GM03348 (cell line): ENCODE results near the gene TMEM39B.
A peak's percentile ranks its signal among the peaks of the same experiment; 100 is the strongest.
"Not testable (repeated sequence)": the region's sequence is repeated elsewhere in the genome, so short reads cannot be mapped to it uniquely, and the experiment has no call there.

Experiments used
- DNase-seq: peaks from one replicate; pipeline ENCODE4 v3.0.0; 2012; ENCODE audit warnings: low spot score

Gene TMEM39B

GRCh38 chr1:32068957-32069588, 3.7 kb upstream of the TMEM39B start:
- peak; percentile 70 for DNase-seq

DNA sequence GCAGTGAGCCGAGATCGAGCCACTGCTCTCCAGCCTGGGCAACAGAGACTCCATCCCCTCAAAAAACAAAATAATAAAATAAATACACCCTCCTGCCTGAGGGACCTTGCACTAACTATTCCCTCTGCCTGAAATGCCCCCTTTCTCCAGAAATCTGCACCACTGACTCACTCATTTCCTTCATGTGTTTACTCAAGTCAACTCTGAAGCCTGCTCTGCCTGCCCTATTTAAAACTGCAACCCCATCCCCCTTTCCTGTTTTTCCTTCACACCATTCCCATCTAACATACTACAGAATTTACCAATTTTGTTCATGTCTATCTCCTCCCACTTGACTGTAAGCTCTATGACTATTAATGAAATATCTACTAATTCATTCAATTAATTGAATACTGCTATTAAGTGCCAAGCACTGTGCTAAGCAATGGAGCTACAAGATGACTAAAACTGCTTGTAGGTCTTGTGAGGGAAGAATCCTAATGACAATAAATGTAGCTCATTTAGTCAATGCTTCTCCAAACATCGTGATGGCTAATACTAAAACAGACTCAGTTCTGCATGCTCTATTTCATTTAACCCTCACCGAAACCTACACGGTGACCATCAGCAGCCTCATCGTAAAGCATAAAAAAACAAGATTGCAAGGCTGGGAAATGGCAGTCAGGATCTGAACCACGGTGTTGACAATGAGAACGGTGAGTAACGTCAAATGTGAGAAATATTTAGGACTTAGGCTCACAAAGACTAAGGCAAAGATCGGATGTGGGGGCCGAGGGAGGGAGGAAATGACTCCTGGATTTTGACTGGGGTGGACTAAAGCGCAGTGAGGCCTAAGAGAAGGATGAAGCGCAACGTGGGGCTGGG, 749 bp upstream of the TMEM39B start:
- peak; percentile 36 for DNase-seq

DNA sequence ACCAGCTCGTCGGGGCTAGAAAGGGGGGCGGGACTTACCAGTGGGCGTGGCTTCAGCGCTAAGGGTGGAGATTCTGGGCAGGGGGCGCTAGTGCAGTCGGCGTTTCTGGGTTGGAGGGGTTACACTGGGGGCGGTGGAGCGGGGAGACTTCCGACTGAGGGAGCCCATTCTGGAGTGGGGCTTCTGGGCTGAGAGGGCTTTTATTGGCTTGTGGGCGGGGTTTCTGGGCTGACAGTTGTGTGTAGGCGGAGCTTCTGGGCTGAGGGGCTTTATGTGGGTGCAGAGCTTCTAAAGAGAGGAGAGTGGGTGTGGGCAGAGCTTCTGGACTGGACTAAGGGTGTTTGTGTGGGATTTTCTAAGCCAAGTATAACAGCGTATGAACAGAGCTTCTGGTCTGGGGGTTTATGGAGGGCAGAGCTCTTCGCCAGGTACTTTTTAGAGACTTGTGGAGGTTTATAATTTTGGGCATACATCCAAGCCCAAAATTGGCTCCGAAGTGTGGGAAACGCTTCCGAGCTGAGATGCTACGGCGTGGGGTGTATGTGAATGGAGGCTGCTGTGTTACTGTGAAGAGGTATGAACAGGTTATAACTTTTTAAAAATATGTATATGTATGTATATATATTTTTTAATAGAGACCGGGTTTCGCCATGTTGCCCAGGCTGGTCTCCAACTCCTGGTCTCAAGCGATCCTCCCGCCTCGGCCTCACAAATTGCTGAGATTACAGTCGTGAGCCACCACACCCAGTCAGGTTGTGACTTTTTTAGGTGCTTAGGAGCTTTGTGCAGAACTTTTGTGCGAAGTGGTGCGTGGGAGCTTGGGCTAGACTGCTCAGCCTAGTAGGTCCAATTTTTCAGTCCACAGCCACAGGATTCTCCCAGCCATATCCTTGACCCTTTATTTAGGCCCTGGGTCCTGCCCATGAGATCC, 825 bp downstream of the TMEM39B start:
- DNase-seq: no peak

DNA sequence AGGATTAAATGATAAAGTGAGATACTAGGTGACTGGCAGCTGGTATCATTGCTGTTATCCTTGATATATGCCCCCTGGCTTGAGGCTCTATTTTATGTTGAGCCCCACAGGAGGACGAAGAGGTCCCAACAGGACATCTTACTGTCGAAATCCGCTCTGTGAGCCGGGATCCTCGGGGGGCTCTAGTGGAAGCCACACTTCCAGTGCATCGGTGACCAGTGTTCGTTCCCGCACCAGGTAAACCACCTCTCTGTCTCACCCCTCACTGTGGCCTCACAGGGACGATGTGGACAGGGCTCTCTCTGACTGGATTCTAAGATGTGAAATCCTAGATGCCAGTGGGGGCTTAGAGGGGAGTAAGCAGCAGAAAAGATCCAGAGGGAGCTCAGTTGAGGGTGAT, 2.1 kb downstream of the TMEM39B start:
- DNase-seq: no peak

DNA sequence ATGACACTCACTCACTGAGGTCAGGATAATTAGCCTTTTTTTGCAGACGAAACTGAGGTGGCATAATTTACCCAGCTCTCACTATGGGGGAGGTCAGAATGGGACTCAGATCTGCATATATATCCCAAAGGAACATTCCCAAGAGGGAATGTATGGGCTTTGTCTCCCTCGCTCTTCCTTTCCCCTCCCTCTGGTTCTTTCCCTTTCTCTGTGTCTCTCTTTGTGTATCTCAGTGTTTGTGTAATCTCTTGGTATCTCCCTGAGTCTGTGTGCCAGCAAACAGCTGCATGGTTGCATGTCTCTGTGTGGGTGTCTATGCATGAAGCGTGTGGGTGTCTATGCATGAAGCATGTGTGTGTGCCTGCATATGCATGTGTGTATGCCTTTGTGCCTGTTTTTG, 4.7 kb downstream of the TMEM39B start:
- no peak for DNase-seq

DNA sequence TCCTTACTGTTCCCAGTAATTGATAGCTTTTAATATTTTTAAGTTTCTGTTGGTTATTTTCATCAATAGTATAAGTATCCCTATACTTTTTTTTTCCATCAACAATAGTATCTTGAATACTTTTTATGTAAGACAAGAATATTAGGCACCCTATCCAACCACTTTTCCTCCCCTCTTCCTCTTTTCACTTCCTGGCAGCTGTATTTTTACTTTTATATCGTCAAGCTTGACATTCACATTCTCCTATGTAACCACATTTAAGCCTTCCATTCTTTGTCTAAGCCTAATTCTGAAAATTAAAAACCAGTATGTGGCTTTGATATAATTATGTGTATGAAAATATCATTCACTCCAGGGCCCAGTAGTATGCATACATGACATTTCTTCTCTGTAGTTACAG, 9.3 kb downstream of the TMEM39B start:
- DNase-seq: no peak

- DNase-seq: not testable (repeated sequence)
Observed at GRCh38 chr1:32086381-32086780, 13.6 kb downstream of the TMEM39B start.

DNA sequence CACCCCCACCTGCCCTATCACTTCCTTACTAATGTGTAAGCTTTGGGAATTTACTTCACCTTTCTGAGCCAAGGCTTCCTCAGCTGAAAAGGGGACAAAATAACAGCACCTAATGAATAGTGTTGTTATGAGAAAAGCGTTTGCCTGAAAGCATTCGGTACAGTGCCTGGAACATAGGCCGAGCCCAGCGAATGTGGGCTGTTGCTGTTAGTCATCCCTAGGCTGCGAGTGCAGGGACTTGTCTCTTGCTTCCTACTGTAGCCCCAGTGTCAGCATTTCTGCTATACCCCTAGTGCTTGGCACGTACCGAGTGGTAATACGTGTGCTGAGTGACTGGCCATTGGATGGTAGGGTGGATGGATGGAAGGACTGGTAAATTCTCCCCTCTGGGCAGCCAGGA, 18.4 kb downstream of the TMEM39B start:
- DNase-seq: no peak

DNA sequence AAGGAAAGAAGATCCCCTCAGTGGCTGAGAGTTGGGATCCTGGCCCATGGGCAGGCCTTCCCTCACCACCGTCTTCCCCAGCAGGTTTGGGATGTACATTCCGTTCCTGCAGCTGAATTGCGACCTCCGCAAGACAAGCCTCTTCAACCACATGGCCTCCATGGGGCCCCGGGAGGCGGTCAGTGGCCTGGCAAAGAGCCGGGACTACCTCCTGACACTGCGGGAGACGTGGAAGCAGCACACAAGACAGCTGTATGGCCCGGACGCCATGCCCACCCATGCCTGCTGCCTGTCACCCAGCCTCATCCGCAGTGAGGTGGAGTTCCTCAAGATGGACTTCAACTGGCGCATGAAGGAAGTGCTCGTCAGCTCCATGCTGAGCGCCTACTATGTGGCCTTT, 18.9 kb downstream of the TMEM39B start:
- DNase-seq: no peak

DNA sequence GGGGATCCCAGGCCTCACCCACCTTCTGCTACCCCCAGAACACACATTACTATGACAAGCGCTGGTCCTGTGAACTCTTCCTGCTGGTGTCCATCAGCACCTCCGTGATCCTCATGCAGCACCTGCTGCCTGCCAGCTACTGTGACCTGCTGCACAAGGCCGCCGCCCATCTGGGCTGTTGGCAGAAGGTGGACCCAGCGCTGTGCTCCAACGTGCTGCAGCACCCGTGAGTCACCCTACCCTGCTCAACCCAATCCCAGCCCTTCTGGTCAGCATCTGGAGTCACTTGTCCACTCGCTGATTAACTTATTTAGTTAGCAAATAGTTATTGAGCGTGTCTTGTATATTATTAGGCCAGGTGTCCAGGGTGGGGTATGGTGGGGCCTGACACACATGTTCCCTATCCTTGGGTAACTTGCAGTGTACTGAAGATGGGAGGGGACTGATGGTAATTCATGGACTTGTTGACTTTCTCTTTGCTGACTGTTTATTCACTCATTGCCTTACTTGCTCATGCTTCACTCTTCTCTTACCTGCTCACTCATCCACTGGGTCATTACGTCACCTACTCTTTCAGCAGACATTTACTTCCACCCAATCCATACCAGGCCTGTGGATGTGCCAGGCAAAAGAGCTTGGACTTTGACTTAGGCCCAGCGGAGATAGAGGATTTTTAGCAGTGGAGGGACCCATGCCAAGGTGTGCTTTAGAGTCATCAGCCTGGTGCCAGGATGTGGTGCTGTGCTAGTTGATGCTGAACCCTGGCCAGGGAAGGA, 22.2 kb downstream of the TMEM39B start:
- DNase-seq: no peak

DNA sequence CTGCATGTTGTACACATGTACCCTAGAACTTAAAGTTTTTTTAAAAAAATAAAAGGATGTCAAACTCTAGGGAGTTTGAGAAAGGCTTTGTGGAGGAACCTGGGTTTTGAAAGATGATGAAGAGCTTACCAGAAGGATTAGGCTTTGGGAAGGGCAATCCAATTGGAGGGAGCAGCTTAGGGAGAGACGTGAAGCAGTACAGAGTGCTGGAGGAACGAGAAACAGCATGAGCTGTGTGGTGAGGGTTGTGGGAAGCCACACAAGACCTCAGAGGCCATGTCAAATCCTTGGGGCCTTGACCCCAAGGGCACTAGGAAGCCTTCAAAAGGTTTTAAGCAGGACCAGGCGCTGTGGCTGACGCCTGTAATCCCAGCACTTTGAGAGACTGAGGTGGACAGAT, 26.7 kb downstream of the TMEM39B start:
- DNase-seq: no peak

DNA sequence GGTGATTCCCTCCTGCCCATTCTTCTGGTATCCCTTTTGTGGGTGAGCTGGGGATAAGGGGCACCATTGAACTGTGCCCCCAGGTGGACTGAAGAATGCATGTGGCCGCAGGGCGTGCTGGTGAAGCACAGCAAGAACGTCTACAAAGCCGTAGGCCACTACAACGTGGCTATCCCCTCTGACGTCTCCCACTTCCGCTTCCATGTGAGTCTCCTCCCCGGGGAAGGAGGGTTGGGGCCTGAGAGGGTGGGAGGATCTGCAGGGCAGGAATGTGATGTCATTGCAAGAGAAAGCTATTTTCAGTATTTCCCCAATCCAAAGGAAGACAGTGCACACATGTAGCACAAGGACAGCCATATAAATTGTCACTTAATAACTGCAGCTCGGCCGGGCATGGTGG, 27.6 kb downstream of the TMEM39B start:
- no peak for DNase-seq

- peak; percentile 79 for DNase-seq
Observed at GRCh38 chr1:32100807-32101708, 28.3 kb downstream of the TMEM39B start.

DNA sequence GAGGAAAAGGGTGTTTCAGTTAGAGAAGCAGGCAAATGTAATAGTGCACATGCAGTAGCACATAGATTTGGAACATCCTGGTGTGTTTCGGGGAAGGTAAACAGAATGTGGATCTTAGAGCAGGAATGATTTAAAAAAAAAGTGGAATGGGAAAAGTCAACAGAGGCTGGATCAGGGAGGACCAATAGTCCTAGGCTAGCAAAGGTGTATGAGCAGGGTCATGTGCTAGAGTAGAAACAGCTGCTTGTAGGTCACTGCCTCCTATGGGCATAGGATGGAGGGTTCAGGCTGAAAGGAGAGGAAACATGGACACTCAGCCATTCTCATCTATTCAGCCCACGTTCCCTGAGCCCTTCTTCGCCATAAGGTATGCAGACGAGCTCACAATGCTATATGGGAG, 31.4 kb downstream of the TMEM39B start:
- no peak for DNase-seq

DNA sequence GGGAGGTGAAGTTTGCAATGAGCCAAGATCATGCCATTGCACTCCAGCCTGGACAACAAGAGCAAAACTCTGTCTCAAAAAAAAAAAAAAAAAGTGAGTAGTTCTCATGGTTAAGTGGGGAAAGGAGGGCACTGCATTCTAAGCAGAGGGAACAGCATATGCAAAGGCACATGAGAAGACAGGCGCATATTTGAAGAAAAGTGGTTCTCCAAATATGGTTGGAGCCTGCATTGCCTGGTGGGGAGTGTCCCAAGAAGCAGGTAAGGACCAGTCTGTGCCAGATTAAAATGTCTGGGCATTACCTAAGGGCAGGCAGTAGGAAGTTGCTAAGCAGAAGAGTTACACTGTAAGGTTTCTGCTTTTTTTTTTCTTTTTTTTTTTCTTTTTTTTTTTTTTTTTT, 32.6 kb downstream of the TMEM39B start:
- no peak for DNase-seq

GRCh38 chr1:32106663-32107275, 34.0 kb downstream of the TMEM39B start:
- DNase-seq: no peak

DNA sequence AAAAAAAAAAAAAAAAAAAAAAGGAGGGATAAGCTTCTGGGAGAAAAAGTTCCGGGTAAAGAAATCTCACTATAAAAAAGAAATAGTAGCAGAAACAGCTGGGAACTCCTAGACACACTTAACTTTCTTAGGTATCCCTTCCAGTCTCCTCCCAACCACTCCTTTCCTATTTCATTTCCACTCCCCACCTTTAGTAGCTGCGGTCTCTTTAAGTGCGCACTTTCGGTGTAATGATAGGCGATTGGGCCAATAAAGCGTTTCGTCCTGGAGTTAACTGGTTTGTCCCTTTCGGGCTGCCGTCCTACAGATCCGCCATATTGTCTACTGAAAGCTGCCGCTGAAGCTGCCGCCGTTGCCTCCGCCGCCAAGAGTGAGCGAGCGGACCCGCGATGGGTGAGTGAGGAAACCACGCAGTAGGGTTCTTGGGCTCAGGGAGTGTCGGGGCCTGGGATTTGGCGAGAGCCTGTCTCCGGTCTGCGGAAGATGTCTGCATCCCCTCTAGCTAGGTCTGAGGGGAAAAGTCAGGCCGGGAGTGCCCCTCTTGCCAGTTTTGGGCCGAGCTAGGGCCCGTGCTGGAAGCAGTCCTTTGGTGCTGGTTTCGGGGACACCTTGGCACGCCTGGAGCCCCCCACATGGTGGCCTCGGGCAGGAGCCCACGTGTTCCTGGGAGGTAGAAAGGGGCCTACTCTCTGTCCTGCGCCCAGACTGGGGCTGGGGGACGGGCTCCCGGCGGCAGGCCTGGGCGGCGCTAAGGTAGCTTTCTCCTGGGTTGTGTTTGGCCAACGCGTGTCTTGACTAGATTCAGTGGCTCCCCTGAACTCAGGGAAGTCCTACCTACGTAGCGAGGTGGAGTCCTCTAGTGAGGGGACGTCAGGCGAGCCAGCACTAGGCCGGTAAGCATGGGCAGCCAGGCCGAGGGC, 35.3 kb downstream of the TMEM39B start, which contains the start of gene KPNA6:
TSS of gene KPNA6 (plus strand) at position 315 of the 920 bp plus-strand sequence. CDS start at position 390, 75 bp downstream.
- DNase-seq: peak; percentile 86

DNA sequence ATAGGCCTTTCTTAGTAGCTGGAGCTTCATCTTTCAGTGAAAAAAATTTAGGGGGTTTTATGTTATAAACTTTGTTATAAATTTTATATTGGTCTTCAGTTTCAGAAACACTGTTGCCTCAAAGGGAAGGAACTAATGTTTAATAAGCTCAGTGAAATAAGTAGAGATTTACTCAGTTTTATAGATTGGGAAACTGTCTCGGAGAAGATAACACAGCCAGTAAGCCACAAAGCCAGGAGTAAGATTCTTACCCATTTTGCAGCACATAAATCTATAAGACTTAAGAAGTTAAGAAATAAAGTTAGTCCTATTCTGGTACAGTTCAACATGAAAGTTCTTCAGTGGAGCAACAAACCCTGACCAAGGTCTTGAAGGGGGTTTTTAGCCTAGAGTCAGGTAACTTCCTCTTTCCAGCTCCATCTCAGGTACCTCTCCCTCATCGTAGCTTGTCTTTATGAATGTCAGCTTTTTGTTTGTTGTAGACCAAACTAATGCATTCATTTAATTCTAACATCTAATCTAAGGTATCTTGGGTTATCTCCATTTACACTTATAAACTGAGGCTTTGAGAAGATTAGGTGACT, 38.4 kb downstream of the TMEM39B start:
- no peak for DNase-seq

DNA sequence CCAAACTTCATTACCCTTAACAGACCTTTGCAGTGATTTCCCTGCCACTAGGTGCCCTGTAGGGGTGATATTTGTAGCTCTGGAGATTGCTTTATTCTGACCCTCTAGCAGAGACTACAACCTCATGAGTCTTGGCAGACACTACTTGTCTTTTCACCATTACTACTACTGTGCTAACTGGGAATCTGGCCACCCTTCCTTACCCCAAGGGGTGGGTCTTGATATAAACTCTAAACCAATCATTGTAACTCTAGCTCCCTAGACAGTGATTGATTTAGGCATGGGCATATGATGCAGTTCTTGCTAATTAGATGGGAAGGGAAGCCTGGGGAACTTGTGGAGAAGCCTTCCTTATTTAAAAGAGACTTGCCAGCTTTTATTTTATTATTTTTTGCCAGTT, 39.0 kb downstream of the TMEM39B start:
- peak; percentile 24 for DNase-seq
